Melanocyte of skin (primary cell): ENCODE measurements around the gene CFAP298. TPM values are rescaled to one million over a fixed set of nuclear protein-coding genes. Genes with fewer than 3 reads are reported as not detected.

Source experiments
- small RNA-seq, 2 donors: library from RNA; depleted of rRNA; stranded (forward); fragments of <200 nt; gene quantifications; one replicate each; pipeline ENCODE3, GENCODE V24; 2012
- total RNA-seq, 2 donors: library from RNA; depleted of rRNA; stranded (reverse); fragments of >200 nt; gene quantifications; 2 replicates each; pipeline ENCODE4 v1.2.3, GENCODE V29; 2012

Gene CFAP298
- total RNA-seq: 10 to 100 TPM; 19.6 to 32.6 TPM

GRCh38 chr21:32612075-32612998 is at the start of gene CFAP298:
CFAP298 (minus strand) TSS chr21:32612377; CDS start chr21:32612243, 134 bp downstream.

GRCh38 chr21:32585042-32585710 is 27.0 kb downstream of the CFAP298 start, which contains the start of gene TCP10L:
TCP10L (minus strand) TSS chr21:32585523; CDS start chr21:32584304, 1,219 bp downstream.

Small RNA genes lying within 50 kb of the gene (small RNA-seq; reads per million reads assigned to genes)
- gene RNA5SP490: 0 reads per million in 2 donors

Other genes with a start within 250 kb of the CFAP298 start
- 10 to 100 TPM; 21.7 to 34.0 TPM for gene URB1, start 219.4 kb downstream of the CFAP298 start, total RNA-seq
- gene EVA1C, start 199.7 kb downstream of the CFAP298 start, total RNA-seq: 10 to 100 TPM; 15.5 to 51.0 TPM
- under 1 TPM; under 0.01 to 0.33 TPM for gene TCP10L, start 26.9 kb downstream of the CFAP298 start, total RNA-seq
- gene SYNJ1, start 115.6 kb upstream of the CFAP298 start, total RNA-seq: 1 to 10 TPM; 8.6 to 9.7 TPM
- 10 to 100 TPM; 34.6 to 34.8 TPM for gene PAXBP1, start 159.4 kb upstream of the CFAP298 start, total RNA-seq